Activated CD4-positive, alpha-beta T cell treated with anti-CD3 and anti-CD28 coated beads, Interleukin-10, Interleukin-2, amounts not matched to agents 100 ng/mL and 50 ng/mL, durations not matched to agents 16 hours and 8 hours (primary cell): ENCODE data around the gene VCX3B.
"Not testable (repeated sequence)": the region's sequence is repeated elsewhere in the genome, so short reads cannot be mapped to it uniquely, and the experiment has no call there.

Source experiments
- DNase-seq: peaks from one replicate; pipeline ENCODE4 v3.0.0-alpha.2; 2020

Gene VCX3B

GRCh38 chrX:8464530-8464929 is at the start of gene VCX3B:
VCX3B (plus strand) TSS chrX:8464830; CDS start chrX:8465451, 621 bp downstream.
- not testable (repeated sequence) for DNase-seq

- DNase-seq, result no peak
Observed at GRCh38 chrX:8418301-8418700, 46.3 kb upstream of the VCX3B start.

GRCh38 chrX:8424912-8425311 is 39.7 kb upstream of the VCX3B start:
- DNase-seq, result no peak

GRCh38 chrX:8429692-8430249 is 34.9 kb upstream of the VCX3B start:
- no peak for DNase-seq

GRCh38 chrX:8430444-8430843 is 34.2 kb upstream of the VCX3B start:
- no peak for DNase-seq

- DNase-seq, result no peak
Observed at GRCh38 chrX:8432396-8432795, 32.2 kb upstream of the VCX3B start.

- no peak for DNase-seq
Observed at GRCh38 chrX:8433109-8434062, 31.2 kb upstream of the VCX3B start.

GRCh38 chrX:8447368-8447767 is 17.3 kb upstream of the VCX3B start:
- no peak for DNase-seq

GRCh38 chrX:8452343-8452742 is 12.3 kb upstream of the VCX3B start:
- DNase-seq, result not testable (repeated sequence)

- no peak for DNase-seq
Observed at GRCh38 chrX:8453611-8454010, 11.0 kb upstream of the VCX3B start.

- DNase-seq, result no peak
Observed at GRCh38 chrX:8455557-8455956, 9.1 kb upstream of the VCX3B start.

GRCh38 chrX:8462488-8462887 is 2.1 kb upstream of the VCX3B start:
- no peak for DNase-seq

GRCh38 chrX:8484360-8484949 is 19.8 kb downstream of the VCX3B start:
- DNase-seq, result no peak

- not testable (repeated sequence) for DNase-seq
Observed at GRCh38 chrX:8495036-8495435, 30.4 kb downstream of the VCX3B start.

- DNase-seq, result no peak
Observed at GRCh38 chrX:8500203-8500602, 35.6 kb downstream of the VCX3B start.

GRCh38 chrX:8502101-8502500 is 37.5 kb downstream of the VCX3B start:
- DNase-seq, result not testable (repeated sequence)

- no peak for DNase-seq
Observed at GRCh38 chrX:8504451-8504850, 39.8 kb downstream of the VCX3B start.
